SK-N-SH treated with all-trans-retinoic acid at 6 μM for 48 hours (cell line): ENCODE measurements around the gene TTC32.

ENCODE experiments used
- ATAC-seq: fragments of 200-7000 bp; cut with Tn5 transposase; 3 replicates; pipeline ENCODE4 v1.9.1; 2020; ENCODE audit warnings: mild to moderate bottlenecking, moderate library complexity
- ARNTL ChIP-seq: fragments of 450-650 bp; formaldehyde crosslinking; IDR thresholded peaks from 2 replicates; pipeline ENCODE4 v1.5.0; 2020; ENCODE audit warnings: low read depth, mild to moderate bottlenecking, moderate library complexity, borderline replicate concordance
- BACH2 ChIP-seq: fragments of 250-450 bp; sonication (Bioruptor Pico); IDR thresholded peaks from 2 replicates; pipeline ENCODE4 v1.9.0; 2021; ENCODE audit warnings: mild to moderate bottlenecking, borderline replicate concordance
- CREB5 ChIP-seq: fragments of 250-450 bp; sonication (Bioruptor Pico); IDR thresholded peaks from 2 replicates; pipeline ENCODE4 v1.5.1; 2020; ENCODE audit warnings: low read depth, mild to moderate bottlenecking, moderate library complexity
- CSDC2 ChIP-seq: fragments of 250-450 bp; sonication (Bioruptor Pico); IDR thresholded peaks from 2 replicates; pipeline ENCODE4 v1.5.0; 2020; ENCODE audit warnings: mild to moderate bottlenecking, moderate library complexity
- ESRRG ChIP-seq: fragments of 250-450 bp; sonication (Bioruptor Pico); IDR thresholded peaks from 2 replicates; pipeline ENCODE4 v1.6.1; 2021; ENCODE audit warnings: mild to moderate bottlenecking
- ISL1 ChIP-seq: fragments of 250-450 bp; sonication (Bioruptor Pico); IDR thresholded peaks from 2 replicates; pipeline ENCODE4 v2.1.2; 2022; ENCODE audit warnings: mild to moderate bottlenecking, moderate library complexity
- OSR1 ChIP-seq: fragments of 250-450 bp; sonication (Bioruptor Pico); IDR thresholded peaks from 2 replicates; pipeline ENCODE4 v1.8.0; 2022; ENCODE audit warnings: moderate library complexity, mild to moderate bottlenecking, inconsistent platforms
- PPARA ChIP-seq: fragments of 250-450 bp; sonication (Bioruptor Pico); IDR thresholded peaks from 2 replicates; pipeline ENCODE4 v1.5.0; 2020; ENCODE audit warnings: mild to moderate bottlenecking, borderline replicate concordance
- RARB ChIP-seq: fragments of 250-450 bp; sonication (Bioruptor Pico); IDR thresholded peaks from 2 replicates; pipeline ENCODE4 v1.8.0; 2021; ENCODE audit warnings: mild to moderate bottlenecking, moderate library complexity
- SNAI2 ChIP-seq: fragments of 250-450 bp; sonication (Bioruptor Pico); IDR thresholded peaks from 2 replicates; pipeline ENCODE4 v1.5.0; 2020; ENCODE audit warnings: mild to moderate bottlenecking, moderate library complexity
- TCF4 ChIP-seq: fragments of 250-450 bp; sonication (Bioruptor Pico); IDR thresholded peaks from 2 replicates; pipeline ENCODE4 v1.8.0; 2021; ENCODE audit warnings: mild to moderate bottlenecking, moderate library complexity, borderline replicate concordance
- TOX ChIP-seq: fragments of 250-450 bp; sonication (Bioruptor Pico); IDR thresholded peaks from 2 replicates; pipeline ENCODE4 v1.8.0; 2021; ENCODE audit warnings: mild to moderate bottlenecking, moderate library complexity, borderline replicate concordance
- TSHZ2 ChIP-seq: fragments of 250-450 bp; sonication (Bioruptor Pico); IDR thresholded peaks from 2 replicates; pipeline ENCODE4 v1.5.0; 2020; ENCODE audit warnings: mild to moderate bottlenecking, moderate library complexity
- ZC3H10 ChIP-seq: fragments of 250-450 bp; sonication (Bioruptor Pico); IDR thresholded peaks from 2 replicates; pipeline ENCODE4 v1.5.1; 2021; ENCODE audit warnings: mild to moderate bottlenecking, moderate library complexity
- ZFP3 ChIP-seq: fragments of 250-450 bp; sonication (Bioruptor Pico); IDR thresholded peaks from 2 replicates; pipeline ENCODE4 v1.5.0; 2020; ENCODE audit warnings: mild to moderate bottlenecking, moderate library complexity
- ZNF565 ChIP-seq: fragments of 450-650 bp; formaldehyde crosslinking; conservative IDR thresholded peaks from 2 replicates; pipeline ENCODE4 v1.5.0; 2020; ENCODE audit warnings: low read depth, mild to moderate bottlenecking, moderate library complexity
- ZNF8 ChIP-seq: fragments of 450-650 bp; formaldehyde crosslinking; IDR thresholded peaks from 2 replicates; pipeline ENCODE4 v1.5.0; 2020; ENCODE audit warnings: mild to moderate bottlenecking, moderate library complexity
- TF ChIP-seq, protein P1 (sequence below): fragments of 250-450 bp; sonication (Bioruptor Pico); IDR thresholded peaks from 2 replicates; pipeline ENCODE4 v1.8.0; 2021; ENCODE audit warnings: low read depth, mild to moderate bottlenecking, moderate library complexity, borderline replicate concordance
- TF ChIP-seq, protein P2 (sequence below): fragments of 250-450 bp; sonication (Bioruptor Pico); IDR thresholded peaks from 2 replicates; pipeline ENCODE4 v1.8.0; 2020; ENCODE audit warnings: mild to moderate bottlenecking, moderate library complexity, borderline replicate concordance
- TF ChIP-seq, protein P3 (sequence below): fragments of 250-450 bp; sonication (Bioruptor Pico); IDR thresholded peaks from 2 replicates; pipeline ENCODE4 v1.5.1; 2021; ENCODE audit warnings: mild to moderate bottlenecking, moderate library complexity

The TTC32 gene

DNA sequence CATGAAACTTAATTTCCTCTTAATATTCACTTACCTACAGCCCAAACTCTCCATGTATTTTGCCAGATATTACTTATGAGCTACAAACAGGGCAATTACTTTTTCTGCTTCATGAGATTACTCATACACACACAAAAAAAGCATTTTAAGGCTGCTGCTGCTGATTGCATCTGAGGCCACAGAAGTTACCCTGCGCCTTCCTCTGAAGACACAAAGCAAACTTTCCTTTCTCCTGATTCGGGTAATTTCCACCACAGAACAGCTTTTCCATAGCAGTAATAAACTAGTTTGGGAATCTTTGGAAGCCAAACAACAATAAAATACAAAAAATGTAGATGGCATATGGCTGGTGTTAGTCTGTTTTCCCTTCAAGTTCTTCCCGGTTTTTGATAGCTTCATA lies 6.2 kb downstream of the TTC32 start (continued):
- TF ChIP-seq, protein P1, sequence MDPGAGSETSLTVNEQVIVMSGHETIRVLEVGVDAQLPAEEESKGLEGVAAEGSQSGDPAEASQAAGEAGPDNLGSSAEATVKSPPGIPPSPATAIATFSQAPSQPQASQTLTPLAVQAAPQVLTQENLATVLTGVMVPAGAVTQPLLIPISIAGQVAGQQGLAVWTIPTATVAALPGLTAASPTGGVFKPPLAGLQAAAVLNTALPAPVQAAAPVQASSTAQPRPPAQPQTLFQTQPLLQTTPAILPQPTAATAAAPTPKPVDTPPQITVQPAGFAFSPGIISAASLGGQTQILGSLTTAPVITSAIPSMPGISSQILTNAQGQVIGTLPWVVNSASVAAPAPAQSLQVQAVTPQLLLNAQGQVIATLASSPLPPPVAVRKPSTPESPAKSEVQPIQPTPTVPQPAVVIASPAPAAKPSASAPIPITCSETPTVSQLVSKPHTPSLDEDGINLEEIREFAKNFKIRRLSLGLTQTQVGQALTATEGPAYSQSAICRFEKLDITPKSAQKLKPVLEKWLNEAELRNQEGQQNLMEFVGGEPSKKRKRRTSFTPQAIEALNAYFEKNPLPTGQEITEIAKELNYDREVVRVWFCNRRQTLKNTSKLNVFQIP (CRISPR knock-in tag): no peak
- TF ChIP-seq CSDC2 (CRISPR knock-in tag) (no peak), PPARA (CRISPR knock-in tag) (no peak), ISL1 (CRISPR knock-in tag) (no peak), RARB (CRISPR knock-in tag) (no peak)

GRCh38 chr2:19894134-19894792 lies 7.5 kb downstream of the TTC32 start:
- ATAC-seq: no peak

More at GRCh38 chr2:19894134-19894792, 7.5 kb downstream of the TTC32 start:
- TF ChIP-seq TSHZ2 (CRISPR knock-in tag): no peak
- TF ChIP-seq TOX (CRISPR knock-in tag): no peak
- TF ChIP-seq, protein P1 (CRISPR knock-in tag): no peak
- no peak for TF ChIP-seq ZC3H10 (CRISPR knock-in tag)
- TF ChIP-seq ZFP3 (CRISPR knock-in tag): no peak
- no peak for TF ChIP-seq ZNF8 (CRISPR knock-in tag)
- no peak for TF ChIP-seq TCF4 (CRISPR knock-in tag)
- TF ChIP-seq ARNTL (CRISPR knock-in tag): no peak
- no peak for TF ChIP-seq OSR1 (CRISPR knock-in tag)
- no peak for TF ChIP-seq RARB (CRISPR knock-in tag)
- no peak for TF ChIP-seq CREB5 (CRISPR knock-in tag)
- TF ChIP-seq, protein P2, sequence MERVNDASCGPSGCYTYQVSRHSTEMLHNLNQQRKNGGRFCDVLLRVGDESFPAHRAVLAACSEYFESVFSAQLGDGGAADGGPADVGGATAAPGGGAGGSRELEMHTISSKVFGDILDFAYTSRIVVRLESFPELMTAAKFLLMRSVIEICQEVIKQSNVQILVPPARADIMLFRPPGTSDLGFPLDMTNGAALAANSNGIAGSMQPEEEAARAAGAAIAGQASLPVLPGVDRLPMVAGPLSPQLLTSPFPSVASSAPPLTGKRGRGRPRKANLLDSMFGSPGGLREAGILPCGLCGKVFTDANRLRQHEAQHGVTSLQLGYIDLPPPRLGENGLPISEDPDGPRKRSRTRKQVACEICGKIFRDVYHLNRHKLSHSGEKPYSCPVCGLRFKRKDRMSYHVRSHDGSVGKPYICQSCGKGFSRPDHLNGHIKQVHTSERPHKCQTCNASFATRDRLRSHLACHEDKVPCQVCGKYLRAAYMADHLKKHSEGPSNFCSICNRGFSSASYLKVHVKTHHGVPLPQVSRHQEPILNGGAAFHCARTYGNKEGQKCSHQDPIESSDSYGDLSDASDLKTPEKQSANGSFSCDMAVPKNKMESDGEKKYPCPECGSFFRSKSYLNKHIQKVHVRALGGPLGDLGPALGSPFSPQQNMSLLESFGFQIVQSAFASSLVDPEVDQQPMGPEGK: no peak
- TF ChIP-seq ISL1 (CRISPR knock-in tag): no peak
- TF ChIP-seq BACH2: no peak
- TF ChIP-seq, protein P3, sequence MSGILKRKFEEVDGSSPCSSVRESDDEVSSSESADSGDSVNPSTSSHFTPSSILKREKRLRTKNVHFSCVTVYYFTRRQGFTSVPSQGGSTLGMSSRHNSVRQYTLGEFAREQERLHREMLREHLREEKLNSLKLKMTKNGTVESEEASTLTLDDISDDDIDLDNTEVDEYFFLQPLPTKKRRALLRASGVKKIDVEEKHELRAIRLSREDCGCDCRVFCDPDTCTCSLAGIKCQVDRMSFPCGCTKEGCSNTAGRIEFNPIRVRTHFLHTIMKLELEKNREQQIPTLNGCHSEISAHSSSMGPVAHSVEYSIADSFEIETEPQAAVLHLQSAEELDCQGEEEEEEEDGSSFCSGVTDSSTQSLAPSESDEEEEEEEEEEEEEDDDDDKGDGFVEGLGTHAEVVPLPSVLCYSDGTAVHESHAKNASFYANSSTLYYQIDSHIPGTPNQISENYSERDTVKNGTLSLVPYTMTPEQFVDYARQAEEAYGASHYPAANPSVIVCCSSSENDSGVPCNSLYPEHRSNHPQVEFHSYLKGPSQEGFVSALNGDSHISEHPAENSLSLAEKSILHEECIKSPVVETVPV (CRISPR knock-in tag): no peak
- TF ChIP-seq ESRRG (CRISPR knock-in tag): no peak
- no peak for TF ChIP-seq CSDC2 (CRISPR knock-in tag)
- TF ChIP-seq ZNF565 (CRISPR knock-in tag): no peak
- TF ChIP-seq SNAI2: no peak
- no peak for TF ChIP-seq PPARA (CRISPR knock-in tag)
